ENCODE results near the gene ASPRV1. TPM values are rescaled to one million over a fixed set of nuclear protein-coding genes. Genes with fewer than 3 reads are reported as not detected.

ASPRV1 gene
- 0.52 and 0.75 TPM in 2 replicates for total RNA-seq
- long read RNA-seq, result 0 reads

GRCh38 chr2:69961496-69961895 lies at the start of gene ASPRV1:
Gene ASPRV1, minus strand, starts transcription at chr2:69961631. Its CDS starts 195 bp downstream, at chr2:69961436.
- no peak for DNase-seq (ENCODE audit: extremely low spot score, unreplicated experiment)
- Mint-ChIP-seq H3K36me3 (ENCODE audit: unreplicated experiment) (no peaks in the 10 kb centered on the region), H3K4me1 (ENCODE audit: unreplicated experiment) (no peaks in the 10 kb centered on the region), H3K4me3 (ENCODE audit: unreplicated experiment) (no peak within 1 kb of the TSS), H3K27me3 (ENCODE audit: unreplicated experiment) (peaks cover 22% of the 10 kb centered on the region), H3K9me3 (ENCODE audit: unreplicated experiment) (no peaks in the 10 kb centered on the region), H3K27ac (ENCODE audit: unreplicated experiment) (no peak within 1 kb of the TSS)
- TF ChIP-seq CTCF (IDR thresholded peaks at IDR 0.05), result no peak

DNA sequence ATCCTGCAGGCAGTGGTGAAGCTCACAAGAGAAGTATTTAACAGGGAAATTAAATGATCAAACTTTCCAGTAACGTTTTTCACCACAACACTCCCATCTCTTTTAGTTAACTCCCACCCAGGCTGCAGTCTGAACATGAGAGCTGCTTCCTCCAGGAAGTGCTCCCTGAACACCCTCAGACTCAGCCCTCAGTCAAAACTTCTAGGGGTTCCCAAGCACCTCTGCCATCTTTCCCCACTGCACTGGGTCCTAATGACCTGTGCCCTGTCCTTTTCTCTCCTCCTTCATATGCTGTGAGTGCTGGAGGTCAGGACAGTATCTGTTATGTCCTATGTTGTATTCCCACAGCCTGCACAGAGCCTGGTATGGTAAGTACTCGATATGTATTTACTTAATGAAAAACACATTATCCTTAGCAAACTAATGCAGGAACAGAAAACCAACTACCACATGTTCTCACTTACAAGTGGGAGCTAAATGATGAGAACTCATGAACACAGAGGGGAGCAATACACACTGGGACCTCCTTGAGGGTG lies 49.2 kb upstream of the ASPRV1 start:
- Mint-ChIP-seq H3K9me3 (ENCODE audit: unreplicated experiment) (no peaks in the 10 kb centered on the region), H3K27ac (ENCODE audit: unreplicated experiment) (no peak overlapping the region), H3K4me3 (ENCODE audit: unreplicated experiment) (no peak overlapping the region), H3K27me3 (ENCODE audit: unreplicated experiment) (no peaks in the 10 kb centered on the region), H3K36me3 (ENCODE audit: unreplicated experiment) (no peaks in the 10 kb centered on the region), H3K4me1 (ENCODE audit: unreplicated experiment) (no peaks in the 10 kb centered on the region)
- no peak for TF ChIP-seq CTCF (IDR thresholded peaks at IDR 0.05)
- no peak for DNase-seq (ENCODE audit: extremely low spot score, unreplicated experiment)

DNA sequence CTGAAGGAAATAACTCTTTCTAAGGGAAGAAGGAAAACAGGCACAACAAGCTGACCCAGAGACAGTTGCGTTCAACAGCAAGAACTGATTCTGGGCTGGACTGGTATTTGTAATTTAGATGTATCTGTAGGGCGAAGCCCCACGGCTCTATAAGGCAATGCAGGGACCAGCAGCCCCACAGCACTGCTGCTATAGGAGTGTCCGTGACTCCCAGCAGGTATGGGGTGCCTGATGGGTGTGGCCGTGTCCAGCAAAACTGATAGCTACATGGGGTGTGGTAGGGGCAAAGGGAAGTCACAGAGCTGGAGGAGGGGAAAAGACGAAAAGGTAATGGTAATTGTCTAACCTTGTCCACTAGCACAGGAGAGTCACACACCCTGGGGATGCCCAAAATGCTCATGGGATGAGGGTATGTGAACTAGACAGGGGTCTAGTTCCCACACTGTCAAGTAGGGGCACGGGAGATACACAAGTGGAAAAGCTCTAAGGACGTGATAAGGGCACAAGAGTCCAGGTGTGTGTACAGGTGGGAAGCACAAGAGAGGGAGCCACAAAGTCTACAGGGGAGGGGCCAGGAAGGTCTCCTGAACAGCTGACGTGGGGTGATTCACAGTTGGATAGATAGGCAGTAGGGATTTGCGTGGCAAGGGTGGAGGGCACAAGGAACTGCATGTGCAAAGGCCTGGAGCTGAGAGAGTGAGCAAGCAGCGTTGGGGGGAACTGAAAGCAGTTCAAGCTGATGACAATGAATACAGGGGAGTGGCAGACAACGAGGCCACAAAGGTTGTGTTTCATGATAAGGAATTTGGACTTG lies 48.5 kb upstream of the ASPRV1 start:
- DNase-seq (ENCODE audit: extremely low spot score, unreplicated experiment), result no peak
- H3K4me3 Mint-ChIP-seq (ENCODE audit: unreplicated experiment), result no peak overlapping the region
- no peaks in the 10 kb centered on the region for H3K36me3 Mint-ChIP-seq (ENCODE audit: unreplicated experiment)
- no peak for TF ChIP-seq CTCF (IDR thresholded peaks at IDR 0.05)
- H3K27me3 Mint-ChIP-seq (ENCODE audit: unreplicated experiment), result no peaks in the 10 kb centered on the region
- H3K9me3 Mint-ChIP-seq (ENCODE audit: unreplicated experiment), result no peaks in the 10 kb centered on the region
- no peaks in the 10 kb centered on the region for H3K4me1 Mint-ChIP-seq (ENCODE audit: unreplicated experiment)
- H3K27ac Mint-ChIP-seq (ENCODE audit: unreplicated experiment), result no peak overlapping the region

- no peak for TF ChIP-seq CTCF (IDR thresholded peaks at IDR 0.05)
- Mint-ChIP-seq H3K36me3 (ENCODE audit: unreplicated experiment) (no peaks in the 10 kb centered on the region), H3K9me3 (ENCODE audit: unreplicated experiment) (no peaks in the 10 kb centered on the region), H3K4me1 (ENCODE audit: unreplicated experiment) (no peaks in the 10 kb centered on the region), H3K4me3 (ENCODE audit: unreplicated experiment) (no peak overlapping the region), H3K27ac (ENCODE audit: unreplicated experiment) (no peak overlapping the region), H3K27me3 (ENCODE audit: unreplicated experiment) (no peaks in the 10 kb centered on the region)
- no peak for DNase-seq (ENCODE audit: extremely low spot score, unreplicated experiment)
Measured at GRCh38 chr2:70008290-70008689, 46.9 kb upstream of the ASPRV1 start.

GRCh38 chr2:70007151-70007550 lies 45.7 kb upstream of the ASPRV1 start:
- no peak overlapping the region for H3K4me3 Mint-ChIP-seq (ENCODE audit: unreplicated experiment)
- no peak for DNase-seq (ENCODE audit: extremely low spot score, unreplicated experiment)
- H3K9me3 Mint-ChIP-seq (ENCODE audit: unreplicated experiment), result no peaks in the 10 kb centered on the region
- H3K36me3 Mint-ChIP-seq (ENCODE audit: unreplicated experiment), result no peaks in the 10 kb centered on the region
- H3K27ac Mint-ChIP-seq (ENCODE audit: unreplicated experiment), result no peak overlapping the region
- TF ChIP-seq CTCF (IDR thresholded peaks at IDR 0.05), result no peak
- H3K4me1 Mint-ChIP-seq (ENCODE audit: unreplicated experiment), result no peaks in the 10 kb centered on the region
- no peaks in the 10 kb centered on the region for H3K27me3 Mint-ChIP-seq (ENCODE audit: unreplicated experiment)

Data from osteocyte (in vitro differentiated cells).